Left lobe of liver (tissue), 2 donors: ENCODE data around the gene FGR. TPM values are rescaled to one million over a fixed set of nuclear protein-coding genes. Genes with fewer than 3 reads are reported as not detected.
"Not testable (repeated sequence)": the region's sequence is repeated elsewhere in the genome, so short reads cannot be mapped to it uniquely, and the experiment has no call there.

Experiments
- ATAC-seq: fragments of 200-7000 bp; cut with Tn5 transposase; one replicate; pipeline ENCODE4 v1.9.1; 2020; ENCODE audit warnings: mild to moderate bottlenecking, moderate library complexity
- DNase-seq: peaks from one replicate; pipeline ENCODE4 v3.0.0-alpha.2; 2020; ENCODE audit warnings: low spot score
- total RNA-seq: library from RNA; stranded (reverse); gene quantifications from one replicate; pipeline ENCODE4 v1.2.1, GENCODE V29; 2021
- donor health status: DM: no; HTN: no; CAD: no; lungs with moderate emphysema.
- donor health status: DM: no; HTN: yes; CAD: no.

FGR gene
- total RNA-seq, 1 donor from 2014 or later: 3.0 TPM

GRCh38 chr1:27635396-27636142 is 584 bp upstream of the FGR start:
- ATAC-seq (no peak), DNase-seq (no peak)

DNA sequence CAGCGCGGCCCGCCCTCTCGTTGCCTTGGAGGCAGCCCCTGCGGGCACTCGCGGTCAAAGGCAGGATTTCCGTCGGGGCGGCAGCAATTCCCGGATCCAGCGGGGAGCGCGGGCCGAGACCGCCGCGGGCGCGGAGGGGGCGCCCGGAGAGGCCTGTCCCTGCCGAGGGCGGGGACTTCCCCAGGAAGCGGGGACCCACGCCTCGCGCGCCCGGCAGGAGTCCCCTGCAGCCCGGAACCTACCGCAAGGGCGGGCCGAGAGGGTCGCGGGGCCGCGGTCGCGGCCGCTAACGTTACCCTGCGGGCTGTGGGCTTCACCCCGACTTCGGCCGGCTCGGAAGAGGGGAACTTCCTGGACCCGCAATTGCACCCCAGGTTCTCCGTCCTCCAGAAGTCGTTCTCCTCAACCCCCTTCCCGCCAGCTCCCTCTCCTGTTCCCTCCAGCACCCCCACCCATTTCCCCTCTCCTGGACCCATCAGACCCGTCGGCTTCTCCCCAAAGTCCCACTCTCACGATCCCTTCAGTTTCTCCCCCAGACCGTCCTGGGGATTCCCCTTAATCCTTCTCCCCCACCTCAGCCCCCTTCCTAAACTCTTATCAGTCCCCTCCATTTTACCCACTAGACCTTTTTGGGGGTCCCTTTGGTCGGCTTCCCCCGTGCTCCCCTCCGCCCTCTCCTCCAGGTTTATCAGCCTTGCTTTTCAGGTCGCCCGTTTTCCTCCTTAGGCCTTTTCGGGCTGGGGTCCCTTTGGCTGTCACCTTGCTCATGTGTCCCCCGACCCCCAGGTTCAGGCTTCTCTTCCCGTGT is 604 bp downstream of the FGR start:
- ATAC-seq: peak; percentile 67
- DNase-seq: no peak

GRCh38 chr1:27633640-27634176 is 1.3 kb downstream of the FGR start:
- no peak for ATAC-seq

DNA sequence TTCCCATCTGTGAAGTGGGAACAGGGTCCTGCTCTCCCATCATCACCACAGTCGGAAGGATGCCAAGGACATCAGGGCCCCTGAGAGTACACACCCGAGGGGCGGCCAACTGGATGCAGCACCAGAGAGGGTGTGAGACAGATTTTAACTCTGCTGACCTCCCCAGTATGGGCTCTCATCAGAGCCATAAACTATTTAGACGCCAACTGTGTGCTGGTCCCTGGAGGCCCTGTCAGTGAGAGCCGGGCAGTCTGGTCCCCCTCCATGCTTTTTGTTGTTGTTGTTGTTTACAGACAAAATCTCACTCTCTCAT is 1.7 kb downstream of the FGR start:
- no peak for DNase-seq
- no peak for ATAC-seq

More at GRCh38 chr1:27633640-27634176, 1.3 kb downstream of the FGR start:
- DNase-seq: no peak

DNA sequence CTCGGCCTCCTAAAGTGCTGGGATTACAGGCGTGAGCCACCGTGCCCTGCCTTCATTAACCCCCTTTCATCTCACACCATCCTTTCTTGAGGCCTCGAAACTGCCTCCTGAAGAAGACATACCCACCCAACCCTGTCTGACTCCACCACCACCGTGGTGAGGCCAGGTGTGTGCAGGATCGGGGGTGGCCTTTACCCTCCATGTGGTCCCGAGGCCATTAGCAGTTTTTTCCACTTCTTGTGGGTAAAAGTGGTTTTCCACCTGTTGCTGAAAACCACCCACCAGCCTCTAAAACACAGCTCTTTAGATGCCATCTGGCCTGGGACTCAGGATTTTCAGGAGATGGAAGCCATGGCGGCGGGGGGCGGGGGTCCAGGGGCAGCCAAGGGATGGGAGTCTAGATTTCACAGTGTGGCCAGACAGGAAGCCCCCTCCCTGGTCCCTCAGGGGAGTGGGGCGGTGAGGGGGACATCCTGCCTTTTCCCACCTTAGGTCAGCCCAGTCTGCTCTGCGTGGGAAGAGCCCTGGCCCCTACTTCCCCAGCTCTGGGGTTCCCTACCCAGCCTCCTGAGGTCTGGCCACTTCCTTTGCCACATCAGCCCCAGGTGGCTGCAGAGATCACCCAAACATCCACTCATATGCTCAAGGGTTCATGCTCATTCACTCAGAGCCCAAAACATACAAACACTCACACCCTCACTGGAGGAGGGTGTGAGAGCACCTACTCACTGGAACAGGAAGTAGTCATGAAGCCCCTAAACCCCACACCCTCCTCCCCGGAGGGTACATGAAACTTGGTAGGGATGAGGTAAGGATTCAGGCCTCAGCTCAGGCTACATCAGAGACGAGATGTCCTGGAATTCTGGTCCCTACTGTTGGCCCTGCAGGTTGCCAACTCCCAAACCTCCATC is 2.3 kb downstream of the FGR start:
- no peak for ATAC-seq
- no peak for DNase-seq

GRCh38 chr1:27630859-27631491 is 4.0 kb downstream of the FGR start:
- DNase-seq: no peak
- ATAC-seq: peak; percentile 53

DNA sequence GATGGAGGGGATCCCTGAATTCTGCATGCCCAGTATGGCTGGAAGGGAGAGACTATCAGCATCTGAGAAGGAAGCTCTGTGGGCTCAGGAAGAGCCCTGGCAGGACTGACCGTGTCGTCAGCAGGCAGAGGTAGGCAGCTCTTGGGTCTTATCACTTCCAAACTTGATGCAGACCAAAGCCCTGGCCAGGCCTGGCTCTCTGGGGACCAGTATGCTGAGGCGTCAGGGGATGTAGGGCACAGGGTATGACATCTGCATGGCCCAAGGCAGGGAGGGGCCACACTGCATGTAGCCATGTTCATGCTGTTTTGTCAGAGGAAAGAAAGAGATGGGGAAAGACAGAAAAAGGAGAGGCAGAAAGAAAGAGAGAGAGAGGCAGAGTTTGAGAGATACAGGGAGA is 6.3 kb downstream of the FGR start:
- ATAC-seq: no peak
- no peak for DNase-seq

DNA sequence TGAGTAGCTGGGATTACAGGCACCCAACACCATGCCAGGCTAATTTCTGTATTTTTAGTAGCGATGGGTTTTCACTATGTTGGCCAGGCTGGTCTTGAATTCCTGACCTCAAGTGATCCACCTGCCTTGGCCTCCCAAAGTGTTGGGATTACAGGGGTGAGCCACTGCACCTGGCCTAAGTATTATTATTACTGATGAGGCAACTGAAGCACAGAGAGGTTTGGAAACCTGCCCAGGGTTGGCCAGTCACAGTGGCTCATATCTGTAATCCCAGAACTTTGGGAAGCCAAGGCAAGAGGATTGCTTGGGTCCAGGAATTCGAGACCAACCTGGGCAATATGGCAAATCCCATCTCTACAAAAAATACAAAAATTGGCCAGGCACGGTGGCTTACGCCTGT is 7.3 kb downstream of the FGR start:
- DNase-seq, ATAC-seq: not testable (repeated sequence)

GRCh38 chr1:27627061-27627460 is 7.9 kb downstream of the FGR start:
- no peak for ATAC-seq
- no peak for DNase-seq

DNA sequence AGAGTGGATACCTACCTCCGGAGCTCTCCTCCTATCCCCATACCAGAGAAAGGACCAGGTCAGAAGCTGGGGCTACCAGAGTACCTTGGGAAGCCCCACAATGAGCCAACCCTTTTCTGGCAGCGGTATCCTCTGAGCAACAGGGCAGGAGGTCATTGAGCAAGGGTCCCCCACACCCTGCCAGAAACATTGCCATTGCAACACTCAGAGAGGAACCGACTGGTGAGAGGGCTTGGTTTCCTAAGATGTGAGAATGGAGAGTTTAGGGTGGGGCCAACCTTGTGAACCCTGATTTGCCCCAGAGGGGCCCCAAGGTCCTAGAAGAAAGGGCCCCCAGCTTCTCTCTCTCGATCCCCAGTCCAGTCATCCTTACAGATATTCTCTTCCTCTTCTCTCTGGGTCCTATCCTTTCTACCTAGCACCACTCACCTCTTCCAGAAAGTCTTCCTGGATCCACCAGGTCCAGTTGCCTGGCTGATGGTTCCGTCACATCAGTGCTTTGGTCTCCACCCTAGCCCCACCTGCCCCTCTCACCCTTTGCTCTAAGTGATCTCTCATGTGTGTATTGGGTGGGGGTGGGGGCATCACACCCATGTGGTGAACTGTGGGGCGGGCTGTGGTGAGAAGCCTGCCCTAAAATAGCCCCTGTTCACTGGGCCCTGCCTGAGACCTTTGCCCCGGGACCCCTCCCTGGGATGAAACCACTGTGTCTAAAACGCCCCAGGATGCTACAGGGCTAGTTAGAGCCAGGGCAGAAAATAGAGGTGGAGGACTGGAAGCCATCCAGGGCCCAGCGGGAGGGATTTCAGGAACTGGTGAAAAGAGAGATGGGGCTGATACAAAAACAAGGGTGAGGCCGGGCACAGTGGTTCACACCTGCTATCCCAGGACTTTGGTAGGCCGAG is 8.7 kb downstream of the FGR start:
- DNase-seq (no peak), ATAC-seq (peak; percentile 51)

DNA sequence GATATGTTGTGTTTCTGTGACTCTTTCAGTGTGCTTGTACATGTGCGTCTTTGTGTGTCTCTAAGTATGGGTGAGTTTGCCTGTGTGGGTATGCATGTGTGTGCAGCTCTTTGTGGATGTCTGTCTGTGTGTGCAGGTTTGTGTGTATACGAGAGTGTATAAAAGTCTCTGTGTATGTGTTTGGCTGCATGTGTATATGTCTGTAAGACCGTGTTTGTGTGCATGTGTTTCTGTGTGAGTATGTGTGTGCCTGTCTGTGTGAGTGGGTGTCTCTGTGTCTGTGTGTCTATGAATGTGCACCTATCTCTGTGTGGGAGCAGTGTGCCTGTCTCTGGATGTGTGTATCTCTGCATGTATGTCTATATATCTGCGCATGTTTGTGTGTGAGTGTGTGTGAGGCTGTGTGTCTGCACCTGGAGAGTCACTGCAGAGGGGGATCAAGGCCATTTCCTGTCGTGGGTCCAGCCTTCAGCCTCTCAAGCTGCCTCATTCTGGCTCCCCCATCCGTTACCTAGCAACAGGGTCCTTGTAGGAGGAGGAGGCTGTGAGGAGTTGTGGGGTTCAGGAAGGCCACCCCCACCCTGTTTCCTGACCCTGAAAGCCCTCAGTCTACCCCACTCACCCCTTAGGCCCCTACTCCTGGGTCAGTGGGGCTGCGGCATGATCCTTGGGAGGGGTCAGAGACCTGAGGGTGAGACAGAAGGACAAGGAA is 10.4 kb downstream of the FGR start:
- DNase-seq (no peak), ATAC-seq (no peak)

GRCh38 chr1:27623327-27624212 is 11.4 kb downstream of the FGR start:
- DNase-seq (no peak), ATAC-seq (no peak)

DNA sequence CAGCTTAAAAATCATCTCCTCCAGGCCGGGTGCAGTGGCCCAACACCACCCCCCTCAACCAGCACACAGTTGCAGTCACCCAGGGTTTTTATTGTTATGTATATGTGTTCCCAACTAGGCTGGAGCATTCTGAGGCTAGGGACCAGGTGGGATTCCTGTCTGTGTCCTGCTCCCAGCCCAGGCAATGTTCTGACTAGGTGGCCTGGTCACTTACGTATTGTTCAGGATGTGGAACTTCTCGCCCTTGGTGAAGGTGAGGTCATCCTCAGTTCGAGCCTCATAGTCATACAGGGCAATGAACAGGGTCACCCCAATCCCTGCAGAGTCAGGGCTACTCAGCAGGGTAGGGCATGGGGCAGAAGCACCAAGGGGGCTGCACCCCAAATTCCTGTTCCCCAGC is 12.2 kb downstream of the FGR start:
- DNase-seq (no peak), ATAC-seq (no peak)

- ATAC-seq: no peak
- no peak for DNase-seq
Measured at GRCh38 chr1:27621051-27621920, 13.7 kb downstream of the FGR start.

GRCh38 chr1:27619782-27620438 is 15.1 kb downstream of the FGR start:
- not testable (repeated sequence) for DNase-seq

DNA sequence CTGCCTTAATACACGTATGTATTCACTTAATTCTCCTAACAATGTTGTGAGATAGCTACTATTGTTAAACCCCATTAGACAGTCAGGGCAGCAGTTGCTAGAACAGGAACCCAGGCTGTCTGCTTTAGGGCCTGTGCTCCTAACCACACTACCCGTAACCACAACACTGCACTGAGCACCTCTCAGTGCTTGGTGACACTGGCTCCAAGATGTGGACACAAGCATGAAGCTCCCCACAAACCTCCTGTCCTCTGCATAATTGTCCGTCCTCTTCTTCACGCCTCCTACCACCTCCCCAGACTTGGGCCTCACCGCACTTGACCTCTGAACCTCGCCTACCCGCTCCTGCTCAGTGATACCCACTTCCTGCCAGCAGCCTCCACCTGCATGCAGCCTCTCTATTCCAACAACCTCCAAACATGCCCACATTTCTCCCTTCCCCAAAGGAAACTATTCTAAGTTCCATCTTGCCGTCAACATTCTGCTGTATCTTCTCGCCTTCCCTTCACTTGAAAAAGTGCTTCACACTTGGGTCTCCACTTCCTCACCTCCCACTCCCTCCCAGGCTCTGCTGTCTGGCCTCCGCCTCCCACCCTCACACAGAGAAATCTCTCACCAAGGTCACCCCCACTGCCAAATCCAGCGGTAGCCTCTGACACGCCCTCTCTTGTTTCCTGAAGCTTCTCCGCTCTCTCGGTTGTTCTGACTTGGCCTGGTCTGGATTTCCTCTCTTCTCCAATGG is 16.5 kb downstream of the FGR start:
- ATAC-seq (no peak), DNase-seq (no peak)

More at GRCh38 chr1:27619782-27620438, 15.1 kb downstream of the FGR start:
- not testable (repeated sequence) for ATAC-seq
